ENCODE results near the gene NPPB. TPM values are rescaled to one million over a fixed set of nuclear protein-coding genes. Genes with fewer than 3 reads are reported as not detected.

The NPPB gene
- total and polyA plus RNA-seq, 2 of the 8 experiments (the other 6 are each of a cell fraction or from before 2014, with no cell fraction given): 0.36 to 0.91 TPM

DNA sequence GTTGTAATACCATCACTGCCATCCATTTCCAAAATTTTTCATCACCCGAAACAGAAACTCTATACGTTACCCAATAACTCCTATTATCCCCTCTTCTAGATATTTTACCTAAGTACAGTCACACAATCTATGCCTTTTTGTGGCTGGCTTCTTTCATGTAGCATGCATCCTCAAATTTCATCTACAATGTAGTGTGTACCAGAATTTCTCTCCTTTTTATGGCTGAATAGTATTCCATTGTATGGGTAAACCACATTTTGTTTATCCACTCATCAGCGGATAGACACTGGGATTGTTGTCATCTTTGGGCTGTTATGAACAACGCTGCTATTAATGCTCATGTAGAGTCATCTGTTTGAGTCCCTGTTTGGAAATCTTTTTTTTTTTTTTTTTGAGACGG lies 46.2 kb upstream of the NPPB start:
- Histone ChIP-seq H3K36me3 (ENCODE audit: control insufficient read depth in 2 of 4, insufficient read depth in 4 of 4, low read length in 3 of 4) (no peaks in the 10 kb centered on the region), H3K4me2 (ENCODE audit: insufficient read depth in 1 of 2, low read depth in 2 of 2, low read length in 2 of 2) (no peak overlapping the region), H2BK15ac (ENCODE audit: low read length) (no peak overlapping the region), H3K27me3 (replicated peaks in 1 of 4; ENCODE audit: control insufficient read depth in 3 of 4, extremely low read depth in 1 of 4, insufficient read depth in 3 of 4, low read length in 3 of 4) (no peaks in the 10 kb centered on the region; a peak in 1 of 7 replicates), H4K5ac (ENCODE audit: insufficient read length, low read depth, low read length) (no peak overlapping the region), H3K14ac (ENCODE audit: insufficient read length) (no peak overlapping the region), H4K8ac (ENCODE audit: extremely low read depth, insufficient read depth, low read length) (no peak overlapping the region), H4K20me1 (replicated peaks in 1 of 2; ENCODE audit: control insufficient read depth in 1 of 2, insufficient read depth in 2 of 2, low read length in 2 of 2) (no peaks in the 10 kb centered on the region), H2BK20ac (ENCODE audit: low read length) (no peak overlapping the region), H3K27ac (ENCODE audit: low read depth, low read length) (no peak overlapping the region), H3K56ac (replicated peaks; ENCODE audit: insufficient read length, low read depth, low read length) (no peak overlapping the region), H3K18ac (ENCODE audit: extremely low read depth, low read length) (no peak overlapping the region), H3K9me3 (ENCODE audit: insufficient read depth in 2 of 2, low read depth in 1 of 2, low read length in 1 of 2) (no peaks in the 10 kb centered on the region), H3K23ac (ENCODE audit: insufficient read length) (no peak overlapping the region), H2BK5ac (ENCODE audit: low read depth, low read length) (no peak overlapping the region), H3K4me3 (ENCODE audit: extremely low read depth in 1 of 4, insufficient read depth in 2 of 4, low read depth in 3 of 4, low read length in 4 of 4) (no peak overlapping the region), H3K4ac (replicated peaks; ENCODE audit: insufficient read length, low read depth, low read length) (no peak overlapping the region), H2BK120ac (replicated peaks; ENCODE audit: low read depth, low read length) (no peak overlapping the region), H3K23me2 (ENCODE audit: low read depth, low read length) (peaks cover 3% of the 10 kb centered on the region), H2BK12ac (ENCODE audit: low read depth, low read length) (no peak overlapping the region), H3K79me1 (ENCODE audit: low read depth, low read length) (no peaks in the 10 kb centered on the region), H3K9ac (replicated peaks in 1 of 4; ENCODE audit: extremely low read depth in 1 of 4, low read depth in 3 of 4, low read length in 3 of 4) (no peak overlapping the region), H3K79me2 (ENCODE audit: control insufficient read depth in 1 of 2, insufficient read depth in 2 of 2, low read length in 2 of 2) (no peaks in the 10 kb centered on the region), H2AK5ac (ENCODE audit: low read depth, low read length) (no peak overlapping the region), H4K91ac (replicated peaks; ENCODE audit: insufficient read length, low read length) (no peak overlapping the region), H3K4me1 (replicated peaks in 1 of 4; ENCODE audit: control insufficient read depth in 3 of 4, insufficient read depth in 4 of 4, low read length in 3 of 4) (peaks cover 0 to 4% (median 1%) of the 10 kb centered on the region in 4 experiments; a peak in 3 of 7 replicates), H2AFZ (ENCODE audit: low read length) (no peak overlapping the region)
- TF ChIP-seq RFX5 (IDR thresholded peaks at IDR 0.05; ENCODE audit: borderline replicate concordance, low read depth, low read length) (no peak), JUND (IDR thresholded peaks at IDR 0.05; ENCODE audit: low read length) (no peak), TAF7 (optimal IDR thresholded peaks at IDR 0.05; ENCODE audit: borderline replicate concordance, low read depth, low read length) (no peak), PHF8 (conservative IDR thresholded peaks at IDR 0.05; ENCODE audit: low read depth, low read length) (no peak), CEBPB (IDR thresholded peaks at IDR 0.05; ENCODE audit: low read depth, low read length) (no peak), ASH2L (IDR thresholded peaks at IDR 0.05; ENCODE audit: low read length) (no peak), SIX5 (IDR thresholded peaks at IDR 0.05; ENCODE audit: low read depth, low read length) (no peak), YY1 (IDR thresholded peaks at IDR 0.05; ENCODE audit: low read depth, low read length) (no peak), CTCF (IDR thresholded peaks at IDR 0.05; ENCODE audit: control extremely low read depth in 1 of 3, insufficient read depth in 1 of 3, low read depth in 1 of 3, low read length in 3 of 3) (no peak), KDM5A (IDR thresholded peaks at IDR 0.05; ENCODE audit: low read length) (no peak), CREB1 (IDR thresholded peaks at IDR 0.05) (no peak)
- WGBS, 2 experiments (ENCODE audit: extremely low coverage in 1 of 2, insufficient coverage in 1 of 2, insufficient read length in 1 of 2, insufficient replicate concordance in 2 of 2, low coverage in 1 of 2, low lambda C conversion rate in 2 of 2, missing lambda C conversion rate in 1 of 2): 96 to 100% methylated on average over 2 to 4 of the region's 5 CpGs
- FAIRE-seq: no peak
- CTCF ChIA-PET (ENCODE audit: partially characterized antibody): interaction anchor here (0.7 to 0.9 kb wide), 3 partner anchors 12 to 77 kb away, joined by 3 read pairs; no protein-coding TSS in a partner anchor
- DNase-seq (ENCODE audit: low read depth in 1 of 2, low spot score in 2 of 2): no peak
- POLR2A ChIA-PET (ENCODE audit: partially characterized antibody): no interaction called here

All from H1 (cell line).